ENCODE data around the gene SOX12.

GRCh38 chr20:356745-357144, 31.4 kb downstream of the SOX12 start:
- TF ChIP-seq, protein P1, sequence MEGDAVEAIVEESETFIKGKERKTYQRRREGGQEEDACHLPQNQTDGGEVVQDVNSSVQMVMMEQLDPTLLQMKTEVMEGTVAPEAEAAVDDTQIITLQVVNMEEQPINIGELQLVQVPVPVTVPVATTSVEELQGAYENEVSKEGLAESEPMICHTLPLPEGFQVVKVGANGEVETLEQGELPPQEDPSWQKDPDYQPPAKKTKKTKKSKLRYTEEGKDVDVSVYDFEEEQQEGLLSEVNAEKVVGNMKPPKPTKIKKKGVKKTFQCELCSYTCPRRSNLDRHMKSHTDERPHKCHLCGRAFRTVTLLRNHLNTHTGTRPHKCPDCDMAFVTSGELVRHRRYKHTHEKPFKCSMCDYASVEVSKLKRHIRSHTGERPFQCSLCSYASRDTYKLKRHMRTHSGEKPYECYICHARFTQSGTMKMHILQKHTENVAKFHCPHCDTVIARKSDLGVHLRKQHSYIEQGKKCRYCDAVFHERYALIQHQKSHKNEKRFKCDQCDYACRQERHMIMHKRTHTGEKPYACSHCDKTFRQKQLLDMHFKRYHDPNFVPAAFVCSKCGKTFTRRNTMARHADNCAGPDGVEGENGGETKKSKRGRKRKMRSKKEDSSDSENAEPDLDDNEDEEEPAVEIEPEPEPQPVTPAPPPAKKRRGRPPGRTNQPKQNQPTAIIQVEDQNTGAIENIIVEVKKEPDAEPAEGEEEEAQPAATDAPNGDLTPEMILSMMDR (IDR thresholded peaks at IDR 0.05 in 4 of 5, conservative IDR thresholded peaks at IDR 0.05 in 1 of 5) = no peak
- no peak for TF ChIP-seq POLR2A (IDR thresholded peaks at IDR 0.05)
